Kidney (tissue), 14 donors: ENCODE results near the gene WASL. TPM values are rescaled to one million over a fixed set of nuclear protein-coding genes. Genes with fewer than 3 reads are reported as not detected.

Experiments
- DNase-seq, 5 donors: peaks; one replicate each; pipeline ENCODE4 v3.0.0-alpha.2; 2013 to 2020
- FAIRE-seq: peaks from 2 replicates; lab custom pipeline; 2012; peaks lifted over from hg19 to GRCh38; lab: Jason Lieb, UNC
- H3K27ac ChIP-seq, 2 donors: one replicate each; pipeline ENCODE4 v1.7.0; 2013; ENCODE audit warnings: low read depth in 2 of 2, low read length in 2 of 2, inconsistent platforms in 1 of 2
- H3K27me3 ChIP-seq: one replicate; pipeline ENCODE4 v1.7.1; 2013; ENCODE audit warnings: low read length, inconsistent platforms; ENCODE audit not compliant: control insufficient read depth, insufficient read depth
- H3K36me3 ChIP-seq, 3 donors: one replicate each; pipeline versions ENCODE4 v1.7.0 to v1.7.1; 2013; ENCODE audit warnings: low read length in 3 of 3, control low read depth in 1 of 3, inconsistent platforms in 1 of 3; ENCODE audit not compliant: insufficient read depth in 3 of 3, control insufficient read depth in 2 of 3
- H3K4me1 ChIP-seq, 3 donors: one replicate each; pipeline versions ENCODE4 v1.7.0 to v1.7.1; 2013; ENCODE audit warnings: low read length in 3 of 3, inconsistent platforms in 1 of 3, low read depth in 1 of 3; ENCODE audit not compliant: control insufficient read depth in 2 of 3, insufficient read depth in 2 of 3
- H3K4me3 ChIP-seq, 3 donors: one replicate each; pipeline versions ENCODE4 v1.7.0 to v1.8.1; 2013; ENCODE audit warnings: low read length in 3 of 3, control low read depth in 1 of 3, inconsistent platforms in 1 of 3
- H3K9ac ChIP-seq, 3 donors: one replicate each; pipeline versions ENCODE4 v1.7.0 to v1.7.1; 2013; ENCODE audit warnings: low read length in 3 of 3, control low read depth in 1 of 3, inconsistent platforms in 1 of 3
- H3K9me3 ChIP-seq, 3 donors: one replicate each; pipeline versions ENCODE4 v1.7.0 to v1.7.1; 2013; ENCODE audit warnings: low read length in 3 of 3, control low read depth in 1 of 3, inconsistent platforms in 1 of 3; ENCODE audit not compliant: control insufficient read depth in 2 of 3, insufficient read depth in 1 of 3
- CTCF ChIP-seq: IDR thresholded peaks from 3 replicates; pipeline ENCODE4 v1.5.1; 2012; ENCODE audit warnings: mild to moderate bottlenecking, moderate library complexity, borderline replicate concordance; ENCODE audit not compliant: insufficient read depth; ENCODE audit errors: extremely low read depth
- intact Hi-C: fragments of 100-400 bp; cut with DNase I; formaldehyde crosslinking; loops from one replicate; pipeline ENCODE4 v1.11.1; 2022
- polyA plus RNA-seq: library from polyadenylated mRNA; stranded (reverse); fragments of 350-450 nt; fragmentation: Illumina TruSeq; extraction: RNeasy Lipid Tissue Mini Kit (QIAGEN cat#74804); gene quantifications from one replicate; pipeline ENCODE4 v1.2.3, GENCODE V29; 2014; ENCODE audit warnings: low read depth, low replicate concordance; ENCODE audit not compliant: insufficient read depth
- total RNA-seq: library from RNA; stranded (reverse); fragmentation: NEBNext Ultra II Directional; extraction: Animal tissue kit (Norgen Biotek cat#: 25700); gene quantifications from one replicate; pipeline ENCODE4 v1.2.1, GENCODE V29; 2021
- donor health status: control.
- donor health status: control.
- donor health status: control.
- donor health status: control.
- donor health status: control.
- donor health status: DM: yes; HTN: yes; CAD: no.
- donor health status: Normal renal cell carcinoma (clear cell type).

WASL gene
- total and polyA plus RNA-seq, 2 donors from 2014 or later: 28.7 to 50.4 TPM

- Histone ChIP-seq H3K9ac (no peak overlapping the region), H3K27me3 (no peaks in the 10 kb centered on the region), H3K4me1 (no peaks in the 10 kb centered on the region), H3K27ac (no peak overlapping the region), H3K4me3 (no peak overlapping the region), H3K9me3 (no peaks in the 10 kb centered on the region), H3K36me3 (no peaks in the 10 kb centered on the region)
- TF ChIP-seq CTCF: no peak
- no peak for DNase-seq
- intact Hi-C loops: no loop called here
- no peak for FAIRE-seq
Measured at GRCh38 chr7:123769371-123769770, 20.6 kb upstream of the WASL start.

- no peaks in the 10 kb centered on the region for H3K27me3 ChIP-seq
- H3K36me3 ChIP-seq: no peaks in the 10 kb centered on the region
- H3K9ac ChIP-seq: no peak overlapping the region
- no peaks in the 10 kb centered on the region for H3K4me1 ChIP-seq
- DNase-seq (no peak), FAIRE-seq (no peak)
- no peak for TF ChIP-seq CTCF
- no peak overlapping the region for H3K4me3 ChIP-seq
- H3K27ac ChIP-seq: no peak overlapping the region
- intact Hi-C loops: no loop called here
- no peaks in the 10 kb centered on the region for H3K9me3 ChIP-seq
Measured at GRCh38 chr7:123768493-123768892, 19.7 kb upstream of the WASL start.

GRCh38 chr7:123763191-123763661 lies 14.4 kb upstream of the WASL start:
- Histone ChIP-seq H3K4me3 (no peak overlapping the region), H3K27me3 (no peaks in the 10 kb centered on the region), H3K9ac (no peak overlapping the region), H3K36me3 (no peaks in the 10 kb centered on the region), H3K9me3 (no peaks in the 10 kb centered on the region), H3K4me1 (no peaks in the 10 kb centered on the region), H3K27ac (no peak overlapping the region)
- peak in 1 of 5 donors; percentile 66 for DNase-seq
- no peak for FAIRE-seq
- TF ChIP-seq CTCF: no peak
- intact Hi-C loops: no loop called here

- DNase-seq (no peak), FAIRE-seq (no peak)
- Histone ChIP-seq H3K9me3 (no peaks in the 10 kb centered on the region), H3K9ac (no peak overlapping the region), H3K36me3 (no peaks in the 10 kb centered on the region), H3K27me3 (no peaks in the 10 kb centered on the region), H3K27ac (no peak overlapping the region), H3K4me3 (no peak overlapping the region), H3K4me1 (no peaks in the 10 kb centered on the region)
- TF ChIP-seq CTCF: no peak
- intact Hi-C loops: no loop called here
Measured at GRCh38 chr7:123761729-123762128, 12.9 kb upstream of the WASL start.
